DMS114 treated with DMSO at 0.1 percent for 48 hours (cell line): ENCODE data around the gene ZNF74.
A peak's percentile ranks its signal among the peaks of the same experiment; 100 is the strongest.

Source experiments
- DNase-seq: peaks from one replicate; lab custom pipeline; 2025; ENCODE audit not compliant: unreplicated experiment; lab: John Stamatoyannopoulos, UW

The ZNF74 gene

GRCh38 chr22:20430720-20431510 is 37.0 kb downstream of the ZNF74 start:
- no peak for DNase-seq

- no peak for DNase-seq
Measured at GRCh38 chr22:20431511-20432192, 37.7 kb downstream of the ZNF74 start.

- DNase-seq: no peak
Measured at GRCh38 chr22:20432244-20432686, 38.3 kb downstream of the ZNF74 start.

- DNase-seq: no peak
Measured at GRCh38 chr22:20433191-20433590, 39.2 kb downstream of the ZNF74 start.

GRCh38 chr22:20433686-20434241 is 39.8 kb downstream of the ZNF74 start:
- DNase-seq: no peak

GRCh38 chr22:20434264-20434751 is 40.4 kb downstream of the ZNF74 start:
- DNase-seq: no peak

- DNase-seq: no peak
Measured at GRCh38 chr22:20434773-20435172, 40.8 kb downstream of the ZNF74 start.

GRCh38 chr22:20435436-20436306 is 41.7 kb downstream of the ZNF74 start:
- no peak for DNase-seq

- DNase-seq: no peak
Measured at GRCh38 chr22:20436307-20436767, 42.4 kb downstream of the ZNF74 start.

- DNase-seq: no peak
Measured at GRCh38 chr22:20436768-20437612, 43.0 kb downstream of the ZNF74 start.

- DNase-seq: peak; percentile 29
Measured at GRCh38 chr22:20437613-20438426, 43.9 kb downstream of the ZNF74 start, which contains the start of gene SCARF2. SCARF2 (minus strand) TSS chr22:20437825; CDS start chr22:20437754, 71 bp downstream.

GRCh38 chr22:20438427-20438677 is 44.4 kb downstream of the ZNF74 start:
- no peak for DNase-seq

- no peak for DNase-seq
Measured at GRCh38 chr22:20438678-20439492, 44.9 kb downstream of the ZNF74 start.

- no peak for DNase-seq
Measured at GRCh38 chr22:20439556-20439927, 45.6 kb downstream of the ZNF74 start.

GRCh38 chr22:20439928-20440575 is 46.1 kb downstream of the ZNF74 start:
- no peak for DNase-seq

GRCh38 chr22:20440637-20441591 is 47.0 kb downstream of the ZNF74 start:
- DNase-seq: no peak
